ENCODE data around the gene HOXD3.

GRCh38 chr2:176160251-176160985 lies 3.3 kb downstream of the HOXD3 start:
- TF ChIP-seq, protein P1, sequence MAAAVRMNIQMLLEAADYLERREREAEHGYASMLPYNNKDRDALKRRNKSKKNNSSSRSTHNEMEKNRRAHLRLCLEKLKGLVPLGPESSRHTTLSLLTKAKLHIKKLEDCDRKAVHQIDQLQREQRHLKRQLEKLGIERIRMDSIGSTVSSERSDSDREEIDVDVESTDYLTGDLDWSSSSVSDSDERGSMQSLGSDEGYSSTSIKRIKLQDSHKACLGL (CRISPR knock-in tag; IDR thresholded peaks at IDR 0.05; ENCODE audit: borderline replicate concordance, poor library complexity, severe bottlenecking) = no peak
- no peak for TF ChIP-seq E2F4 (CRISPR knock-in tag; IDR thresholded peaks at IDR 0.05; ENCODE audit: low read depth)
- TF ChIP-seq CTCF (IDR thresholded peaks at IDR 0.05 in 2 of 3, conservative IDR thresholded peaks at IDR 0.05 in 1 of 3; ENCODE audit: insufficient read depth in 2 of 3, low read depth in 1 of 3, low read length in 3 of 3) = no peak
- no peak for TF ChIP-seq ZNF324 (CRISPR knock-in tag; IDR thresholded peaks at IDR 0.05)
- no peak for TF ChIP-seq RAD51 (IDR thresholded peaks at IDR 0.05; ENCODE audit: borderline replicate concordance, low read depth)
- TF ChIP-seq POLR2A (conservative IDR thresholded peaks at IDR 0.05) = no peak
- TF ChIP-seq RHOXF2B (CRISPR knock-in tag; conservative IDR thresholded peaks at IDR 0.05) = no peak
- no peak for TF ChIP-seq ZNF398 (CRISPR knock-in tag; IDR thresholded peaks at IDR 0.05)
- TF ChIP-seq, protein P2, sequence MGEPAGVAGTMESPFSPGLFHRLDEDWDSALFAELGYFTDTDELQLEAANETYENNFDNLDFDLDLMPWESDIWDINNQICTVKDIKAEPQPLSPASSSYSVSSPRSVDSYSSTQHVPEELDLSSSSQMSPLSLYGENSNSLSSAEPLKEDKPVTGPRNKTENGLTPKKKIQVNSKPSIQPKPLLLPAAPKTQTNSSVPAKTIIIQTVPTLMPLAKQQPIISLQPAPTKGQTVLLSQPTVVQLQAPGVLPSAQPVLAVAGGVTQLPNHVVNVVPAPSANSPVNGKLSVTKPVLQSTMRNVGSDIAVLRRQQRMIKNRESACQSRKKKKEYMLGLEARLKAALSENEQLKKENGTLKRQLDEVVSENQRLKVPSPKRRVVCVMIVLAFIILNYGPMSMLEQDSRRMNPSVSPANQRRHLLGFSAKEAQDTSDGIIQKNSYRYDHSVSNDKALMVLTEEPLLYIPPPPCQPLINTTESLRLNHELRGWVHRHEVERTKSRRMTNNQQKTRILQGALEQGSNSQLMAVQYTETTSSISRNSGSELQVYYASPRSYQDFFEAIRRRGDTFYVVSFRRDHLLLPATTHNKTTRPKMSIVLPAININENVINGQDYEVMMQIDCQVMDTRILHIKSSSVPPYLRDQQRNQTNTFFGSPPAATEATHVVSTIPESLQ (CRISPR knock-in tag; IDR thresholded peaks at IDR 0.05) = no peak
- TF ChIP-seq TAF1 (IDR thresholded peaks at IDR 0.05; ENCODE audit: control insufficient read depth, extremely low read depth, insufficient read depth, low read length, severe bottlenecking) = no peak
- no peak for TF ChIP-seq RBM34 (IDR thresholded peaks at IDR 0.05; ENCODE audit: borderline replicate concordance, insufficient read depth, low read length)

All from K562 (cell line).